Activated naive CD8-positive, alpha-beta T cell treated with anti-CD3 and anti-CD28 coated beads for 36 hours (primary cell): ENCODE measurements around the gene SIK2. TPM values are rescaled to one million over a fixed set of nuclear protein-coding genes. Genes with fewer than 3 reads are reported as not detected.

Experiments used
- DNase-seq: peaks from one replicate; pipeline ENCODE4 v3.0.0; 2021
- H3K27ac Mint-ChIP-seq: one replicate; pipeline ENCODE4 v1.8.0; 2022; ENCODE audit warnings: mild to moderate bottlenecking, moderate library complexity, mixed read lengths
- H3K27me3 Mint-ChIP-seq: one replicate; pipeline ENCODE4 v1.8.0; 2022; ENCODE audit warnings: mild to moderate bottlenecking, mixed read lengths
- H3K36me3 Mint-ChIP-seq: one replicate; pipeline ENCODE4 v1.8.0; 2021; ENCODE audit warnings: mild to moderate bottlenecking, mixed read lengths
- H3K4me1 Mint-ChIP-seq: one replicate; pipeline ENCODE4 v1.8.0; 2021; ENCODE audit warnings: mixed read lengths
- H3K4me3 Mint-ChIP-seq: one replicate; pipeline ENCODE4 v1.8.0; 2022; ENCODE audit warnings: mild to moderate bottlenecking, moderate library complexity, mixed read lengths
- H3K9me3 Mint-ChIP-seq: one replicate; pipeline ENCODE4 v1.8.0; 2022; ENCODE audit warnings: mixed read lengths
- total RNA-seq, 2 experiments: library from RNA; stranded (reverse); gene quantifications; one replicate each; pipeline ENCODE4 v1.2.3, GENCODE V29; 2021

The SIK2 gene
- 1 to 10 TPM; 5.2 to 8.2 TPM for total RNA-seq

DNA sequence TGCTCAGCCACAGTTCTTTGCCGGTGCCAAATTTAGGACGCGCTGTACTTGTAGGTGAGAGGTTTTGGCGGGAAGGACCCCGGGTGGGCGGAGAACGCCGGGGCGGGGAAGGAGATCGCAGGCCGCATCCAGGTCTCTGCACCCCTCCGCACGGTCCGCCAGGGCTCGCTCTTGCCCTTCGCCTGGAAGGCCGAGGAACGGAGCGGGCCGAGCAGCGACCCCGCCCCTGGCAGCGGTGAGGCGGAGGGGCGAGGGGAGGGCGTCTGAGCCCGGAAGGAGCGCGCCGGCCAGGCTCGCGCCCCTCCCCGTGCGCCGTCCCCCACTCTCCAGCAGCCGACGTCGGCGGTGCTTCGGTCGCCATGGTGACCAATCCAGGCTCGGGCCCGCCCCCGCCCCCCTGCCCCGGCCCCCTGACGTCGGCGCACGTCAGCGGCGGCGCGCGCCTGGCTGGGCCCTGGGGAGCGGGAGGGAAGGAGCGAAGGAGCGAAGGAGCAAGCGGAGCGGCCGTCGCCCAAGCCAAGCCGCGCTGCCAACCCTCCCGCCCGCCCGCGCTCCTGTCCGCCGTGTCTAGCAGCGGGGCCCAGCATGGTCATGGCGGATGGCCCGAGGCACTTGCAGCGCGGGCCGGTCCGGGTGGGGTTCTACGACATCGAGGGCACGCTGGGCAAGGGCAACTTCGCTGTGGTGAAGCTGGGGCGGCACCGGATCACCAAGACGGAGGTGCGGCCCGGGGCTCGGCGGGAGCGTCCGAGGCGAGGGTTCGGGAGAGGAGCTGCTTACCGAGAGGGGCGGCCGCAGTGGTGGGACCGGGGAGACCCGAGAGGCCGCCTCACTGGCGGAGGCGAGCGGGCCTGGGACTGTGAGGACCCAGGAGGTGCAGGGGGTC is at the start of gene SIK2:
SIK2 (plus strand) TSS at position 471 of the 886 bp plus-strand sequence; CDS start at position 586, 115 bp downstream.
- peaks cover 29% of the 10 kb centered on the region for H3K4me1 Mint-ChIP-seq
- H3K27ac Mint-ChIP-seq, result peak within 1 kb of the TSS; percentile 83
- H3K4me3 Mint-ChIP-seq, result peak within 1 kb of the TSS; percentile 87
- peaks cover 3% of the 10 kb centered on the region for H3K27me3 Mint-ChIP-seq
- peak; percentile 96 for DNase-seq
- H3K9me3 Mint-ChIP-seq, result no peaks in the 10 kb centered on the region
- no peaks in the 10 kb centered on the region for H3K36me3 Mint-ChIP-seq

DNA sequence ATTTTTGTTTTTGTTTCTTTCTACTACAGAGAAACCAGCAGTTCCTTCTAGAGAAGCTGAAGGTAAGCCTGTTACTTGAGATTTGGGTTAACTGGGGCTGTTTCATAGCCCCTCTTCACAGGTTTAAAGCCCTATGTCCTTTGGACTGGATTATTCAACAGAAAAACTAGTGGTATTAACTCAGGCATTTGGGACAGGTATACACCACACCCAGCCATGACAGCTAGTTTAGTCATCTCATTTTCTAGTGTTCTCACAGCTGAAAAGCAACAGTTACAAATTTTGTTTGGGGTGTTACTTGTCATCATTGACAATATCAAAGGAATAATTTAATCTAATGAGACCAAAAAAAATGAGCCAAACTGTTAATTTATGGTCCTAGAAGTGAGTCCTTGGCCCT is 47.7 kb upstream of the SIK2 start:
- Mint-ChIP-seq H3K4me3 (no peak overlapping the region), H3K4me1 (no peaks in the 10 kb centered on the region), H3K36me3 (peaks cover 43% of the 10 kb centered on the region), H3K27ac (no peak overlapping the region), H3K27me3 (no peaks in the 10 kb centered on the region), H3K9me3 (peaks cover 8% of the 10 kb centered on the region)
- DNase-seq, result no peak

DNA sequence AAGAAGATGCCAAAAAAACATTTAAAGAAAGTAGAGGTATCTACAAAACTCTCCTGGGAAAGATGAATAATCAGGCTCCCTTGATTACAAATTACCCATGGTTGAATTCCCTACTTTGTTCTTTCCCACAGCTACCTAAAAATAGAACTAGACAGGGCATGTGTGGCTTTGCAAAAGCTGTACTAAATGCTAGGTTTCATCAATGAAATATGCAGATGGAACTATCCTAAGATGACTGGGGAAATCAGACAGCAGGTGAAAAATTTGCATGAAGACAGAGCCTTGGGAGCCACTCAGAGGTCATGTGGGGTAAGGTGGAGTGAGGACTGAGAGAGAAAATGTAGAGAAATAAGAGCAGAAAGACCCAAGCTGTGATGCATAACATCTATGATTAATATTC is 47.0 kb upstream of the SIK2 start:
- Mint-ChIP-seq H3K9me3 (peaks cover 8% of the 10 kb centered on the region), H3K4me1 (no peaks in the 10 kb centered on the region), H3K27me3 (no peaks in the 10 kb centered on the region), H3K27ac (no peak overlapping the region), H3K4me3 (no peak overlapping the region), H3K36me3 (peaks cover 40% of the 10 kb centered on the region)
- no peak for DNase-seq

DNA sequence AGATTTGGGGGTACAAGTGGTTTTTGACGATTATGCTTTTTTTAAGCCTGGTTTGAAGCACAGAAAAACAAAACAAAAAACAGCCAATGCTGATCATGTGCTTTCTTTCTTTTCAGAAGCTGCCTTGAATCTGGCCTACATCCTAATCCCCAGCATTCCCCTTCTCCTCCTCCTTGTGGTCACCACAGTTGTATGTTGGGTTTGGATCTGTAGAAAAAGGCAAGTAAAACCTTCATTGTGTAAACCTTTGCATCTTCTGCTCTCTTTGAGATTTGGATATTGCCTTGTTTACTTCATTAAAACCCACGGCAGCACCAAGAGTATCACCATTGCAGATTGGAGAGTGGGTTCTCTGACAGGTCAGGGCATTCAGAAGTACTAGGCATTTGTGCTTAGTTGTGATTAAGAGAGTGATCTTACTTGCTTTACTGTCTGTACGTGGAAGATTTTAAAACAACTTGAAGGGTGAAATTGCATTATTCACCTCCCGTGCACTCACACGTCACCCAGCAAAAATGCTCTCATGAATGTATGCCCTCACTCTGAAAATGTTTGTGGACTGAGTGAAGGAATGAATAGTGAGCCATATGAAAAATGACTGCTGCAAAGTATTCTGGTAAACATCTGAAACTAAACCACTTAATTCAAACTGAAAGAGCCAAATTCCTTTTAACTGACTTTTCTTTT is 44.7 kb upstream of the SIK2 start:
- H3K27me3 Mint-ChIP-seq, result no peaks in the 10 kb centered on the region
- no peaks in the 10 kb centered on the region for H3K4me1 Mint-ChIP-seq
- H3K27ac Mint-ChIP-seq, result no peak overlapping the region
- H3K36me3 Mint-ChIP-seq, result peaks cover 34% of the 10 kb centered on the region
- H3K9me3 Mint-ChIP-seq, result peaks cover 8% of the 10 kb centered on the region
- no peak for DNase-seq
- H3K4me3 Mint-ChIP-seq, result no peak overlapping the region

DNA sequence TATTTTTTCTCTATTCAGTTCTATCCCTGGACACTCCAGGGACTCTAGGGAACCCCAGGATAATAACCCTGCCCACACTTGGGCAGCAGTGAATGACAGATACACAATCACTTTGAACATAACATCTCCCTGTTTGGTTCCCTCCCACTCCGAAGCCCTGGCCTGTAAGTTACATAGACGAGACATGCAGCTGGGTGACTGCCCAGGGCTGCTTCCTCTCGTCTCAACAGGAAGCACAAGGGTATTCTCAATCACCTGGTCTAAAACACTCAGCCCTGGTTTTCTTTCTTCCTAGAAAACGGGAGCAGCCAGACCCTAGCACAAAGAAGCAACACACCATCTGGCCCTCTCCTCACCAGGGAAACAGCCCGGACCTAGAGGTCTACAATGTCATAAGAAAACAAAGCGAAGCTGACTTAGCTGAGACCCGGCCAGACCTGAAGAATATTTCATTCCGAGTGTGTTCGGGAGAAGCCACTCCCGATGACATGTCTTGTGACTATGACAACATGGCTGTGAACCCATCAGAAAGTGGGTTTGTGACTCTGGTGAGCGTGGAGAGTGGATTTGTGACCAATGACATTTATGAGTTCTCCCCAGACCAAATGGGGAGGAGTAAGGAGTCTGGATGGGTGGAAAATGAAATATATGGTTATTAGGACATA is 42.3 kb upstream of the SIK2 start:
- DNase-seq, result no peak
- Mint-ChIP-seq H3K27me3 (no peaks in the 10 kb centered on the region), H3K4me3 (no peak overlapping the region), H3K9me3 (peaks cover 8% of the 10 kb centered on the region), H3K4me1 (no peaks in the 10 kb centered on the region), H3K36me3 (peaks cover 30% of the 10 kb centered on the region), H3K27ac (no peak overlapping the region)

DNA sequence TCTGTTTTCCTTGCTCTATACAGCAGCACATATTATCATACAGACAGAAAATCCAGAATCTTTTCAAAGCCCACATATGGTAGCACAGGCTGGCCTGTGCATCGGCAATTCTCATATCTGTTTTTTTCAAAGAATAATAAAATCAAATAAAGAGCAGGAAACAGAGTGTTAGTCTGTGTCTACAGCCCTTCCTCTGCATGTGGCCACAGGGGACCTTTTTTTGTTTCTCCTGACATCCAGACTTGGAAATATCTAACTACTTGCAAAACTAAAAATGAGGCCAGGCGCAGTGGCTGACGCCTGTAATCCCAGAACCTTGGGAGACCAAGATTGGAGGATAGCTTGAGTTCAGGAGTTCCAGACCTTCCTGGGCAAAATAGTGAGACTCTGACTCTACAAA is 41.4 kb upstream of the SIK2 start:
- H3K27ac Mint-ChIP-seq, result no peak overlapping the region
- H3K36me3 Mint-ChIP-seq, result peaks cover 22% of the 10 kb centered on the region
- H3K4me1 Mint-ChIP-seq, result no peaks in the 10 kb centered on the region
- peaks cover 3% of the 10 kb centered on the region for H3K9me3 Mint-ChIP-seq
- no peak for DNase-seq
- no peaks in the 10 kb centered on the region for H3K27me3 Mint-ChIP-seq
- no peak overlapping the region for H3K4me3 Mint-ChIP-seq

DNA sequence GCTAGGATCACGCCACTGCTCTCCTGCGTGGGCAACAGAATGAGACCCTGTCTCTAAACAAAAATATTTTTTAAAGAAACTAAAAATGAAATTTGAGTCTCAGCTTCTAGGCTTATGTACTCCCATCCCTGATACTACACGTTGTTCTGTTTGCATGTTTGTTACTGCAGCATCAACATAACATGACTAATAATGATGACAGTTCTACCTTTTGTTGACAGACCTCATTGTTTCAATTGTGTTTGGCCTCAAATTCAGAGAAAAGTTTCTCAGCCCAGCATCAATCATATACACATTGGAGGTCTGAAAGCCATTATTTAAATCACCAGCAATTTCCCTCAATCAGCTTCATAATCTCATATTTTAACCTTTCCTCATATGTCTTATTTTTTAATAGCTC is 40.9 kb upstream of the SIK2 start:
- H3K4me1 Mint-ChIP-seq, result peaks cover 3% of the 10 kb centered on the region
- H3K9me3 Mint-ChIP-seq, result no peaks in the 10 kb centered on the region
- H3K27ac Mint-ChIP-seq, result no peak overlapping the region
- peaks cover 18% of the 10 kb centered on the region for H3K36me3 Mint-ChIP-seq
- no peaks in the 10 kb centered on the region for H3K27me3 Mint-ChIP-seq
- DNase-seq, result no peak
- no peak overlapping the region for H3K4me3 Mint-ChIP-seq

DNA sequence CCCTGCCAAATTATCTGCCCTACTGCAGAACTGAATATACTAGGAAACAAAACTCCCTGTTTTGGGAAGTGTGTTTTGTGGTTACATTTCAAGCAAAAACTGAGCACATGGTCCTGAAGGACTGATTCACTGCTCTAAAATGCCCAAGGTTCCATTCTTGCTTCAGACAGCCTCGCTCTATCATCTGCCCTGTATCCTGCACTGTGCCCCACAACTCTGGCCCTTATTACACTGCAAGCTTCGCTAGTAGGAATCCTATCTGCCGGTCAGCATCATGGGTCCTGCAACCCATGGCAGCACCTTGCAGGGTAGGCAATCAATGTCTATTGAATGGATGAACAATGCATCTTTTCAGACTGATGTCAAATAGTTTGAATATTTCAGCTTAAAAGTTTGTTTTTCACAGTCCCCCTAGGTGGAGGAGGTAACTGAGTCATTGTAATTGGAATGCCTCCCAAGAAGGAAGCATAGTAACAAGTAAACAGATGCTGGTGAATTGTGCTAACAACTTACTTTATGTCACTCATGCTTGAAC is 40.4 kb upstream of the SIK2 start:
- Mint-ChIP-seq H3K4me1 (peaks cover 3% of the 10 kb centered on the region), H3K27ac (no peak overlapping the region), H3K9me3 (no peaks in the 10 kb centered on the region), H3K4me3 (no peak overlapping the region), H3K36me3 (peaks cover 13% of the 10 kb centered on the region), H3K27me3 (no peaks in the 10 kb centered on the region)
- DNase-seq, result no peak

DNA sequence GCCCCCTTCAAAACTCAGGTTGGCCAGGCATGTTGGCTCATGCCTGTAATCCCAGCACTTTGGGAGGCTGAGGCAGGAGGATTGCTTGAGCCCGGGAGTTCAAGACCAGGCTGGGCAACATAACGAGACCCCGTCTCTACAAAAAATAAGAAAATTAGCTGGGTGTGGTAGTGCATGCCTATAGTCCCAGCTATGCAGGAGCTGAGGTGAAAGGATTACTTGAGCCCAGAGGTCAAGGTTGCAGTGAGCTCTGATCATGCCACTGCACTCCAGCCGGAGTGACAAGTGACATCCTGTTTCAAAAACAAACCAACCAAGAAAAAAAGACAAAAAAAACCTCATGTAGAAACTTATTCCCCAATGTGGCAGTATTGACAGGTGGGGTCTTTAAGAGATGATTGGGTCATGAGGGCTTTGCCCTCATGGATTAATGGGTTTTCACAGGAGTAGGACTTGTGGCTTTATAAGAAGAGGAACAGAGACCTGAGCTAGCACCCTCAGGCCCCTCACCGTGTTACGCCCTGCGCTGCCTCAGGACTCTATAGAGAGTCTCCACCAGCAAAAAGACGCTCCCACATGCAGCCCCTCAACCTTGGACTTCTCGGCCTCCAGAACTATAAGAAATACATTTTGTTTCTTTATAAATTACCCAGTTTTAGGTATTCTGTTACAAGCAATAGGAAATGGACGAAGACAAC is 39.4 kb upstream of the SIK2 start:
- H3K36me3 Mint-ChIP-seq, result peaks cover 5% of the 10 kb centered on the region
- no peaks in the 10 kb centered on the region for H3K27me3 Mint-ChIP-seq
- no peak overlapping the region for H3K27ac Mint-ChIP-seq
- H3K4me3 Mint-ChIP-seq, result no peak overlapping the region
- peaks cover 3% of the 10 kb centered on the region for H3K4me1 Mint-ChIP-seq
- DNase-seq, result no peak
- H3K9me3 Mint-ChIP-seq, result no peaks in the 10 kb centered on the region

DNA sequence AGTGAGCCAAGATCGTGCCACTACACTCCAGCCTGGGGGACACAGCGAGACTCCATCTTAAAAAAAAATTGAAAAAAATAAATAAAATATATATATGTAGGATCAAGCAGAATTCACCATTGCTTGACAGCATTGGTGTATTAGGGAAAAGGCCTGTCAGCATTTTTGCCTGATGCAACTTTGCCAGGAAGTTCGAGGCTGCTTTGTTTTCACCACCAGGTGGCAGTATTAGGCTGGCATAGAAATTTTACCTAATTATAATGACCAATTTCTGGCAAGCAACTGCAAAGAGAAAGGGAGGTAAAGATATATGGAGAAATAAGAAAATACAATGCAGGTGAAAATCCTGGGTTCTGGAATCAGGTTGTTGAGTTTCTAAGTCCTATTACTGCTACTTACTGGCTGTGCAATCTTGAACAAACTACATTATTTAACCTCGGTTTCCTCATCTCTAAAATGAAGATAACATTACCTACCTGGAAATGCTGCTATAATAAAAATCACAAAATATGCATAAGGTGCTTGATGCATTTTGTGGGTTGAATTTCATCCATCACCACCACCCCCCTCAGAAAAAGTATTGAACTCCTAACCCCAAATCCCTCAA is 37.0 kb upstream of the SIK2 start:
- Mint-ChIP-seq H3K36me3 (peaks cover 5% of the 10 kb centered on the region), H3K27me3 (no peaks in the 10 kb centered on the region), H3K27ac (no peak overlapping the region), H3K4me3 (no peak overlapping the region), H3K9me3 (no peaks in the 10 kb centered on the region), H3K4me1 (peaks cover 3% of the 10 kb centered on the region)
- peak; percentile 42 for DNase-seq

DNA sequence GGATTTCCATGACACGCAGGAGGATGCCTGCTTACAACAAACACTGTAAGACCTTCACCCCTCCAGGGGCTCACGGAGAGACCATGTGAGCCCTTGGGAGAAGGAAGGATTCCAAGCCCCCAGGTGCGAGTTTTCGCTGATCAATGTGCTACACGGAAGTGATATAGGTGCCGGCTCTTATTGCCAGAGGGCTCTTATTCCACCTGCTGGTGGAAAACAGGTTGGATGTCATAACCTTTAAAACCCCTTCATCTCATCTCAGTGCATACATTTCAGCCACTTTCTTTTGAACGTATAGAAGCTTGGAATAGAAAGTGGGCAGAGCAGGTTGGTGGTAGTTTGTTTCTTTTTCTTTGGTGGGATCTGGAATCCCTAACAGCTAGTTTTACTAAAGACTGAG is 35.9 kb upstream of the SIK2 start:
- Mint-ChIP-seq H3K4me1 (peaks cover 3% of the 10 kb centered on the region), H3K27ac (no peak overlapping the region), H3K4me3 (no peak overlapping the region), H3K36me3 (peaks cover 5% of the 10 kb centered on the region), H3K27me3 (peaks cover 7% of the 10 kb centered on the region), H3K9me3 (no peaks in the 10 kb centered on the region)
- DNase-seq, result no peak

DNA sequence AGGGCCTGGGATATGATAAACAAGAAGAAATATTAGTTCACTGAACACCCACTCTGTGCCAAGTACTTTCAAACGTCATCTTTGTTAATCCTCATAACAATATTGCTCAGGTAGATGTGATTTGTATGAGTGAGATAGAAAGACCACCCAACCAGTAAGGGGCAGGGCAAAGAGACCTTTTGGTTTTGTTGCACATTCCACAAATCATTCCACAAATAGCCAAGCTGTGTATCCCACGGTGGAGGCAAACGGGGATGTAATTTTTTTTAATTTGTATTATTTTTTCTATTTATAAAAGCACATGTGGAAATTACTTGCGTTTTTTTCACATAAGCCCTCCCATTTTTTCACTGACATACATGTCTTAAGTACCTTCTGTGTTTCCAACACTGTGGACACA is 32.8 kb upstream of the SIK2 start:
- no peak for DNase-seq
- peaks cover 8% of the 10 kb centered on the region for H3K27me3 Mint-ChIP-seq
- H3K27ac Mint-ChIP-seq, result no peak overlapping the region
- no peaks in the 10 kb centered on the region for H3K36me3 Mint-ChIP-seq
- H3K9me3 Mint-ChIP-seq, result no peaks in the 10 kb centered on the region
- no peak overlapping the region for H3K4me3 Mint-ChIP-seq
- H3K4me1 Mint-ChIP-seq, result peaks cover 3% of the 10 kb centered on the region

DNA sequence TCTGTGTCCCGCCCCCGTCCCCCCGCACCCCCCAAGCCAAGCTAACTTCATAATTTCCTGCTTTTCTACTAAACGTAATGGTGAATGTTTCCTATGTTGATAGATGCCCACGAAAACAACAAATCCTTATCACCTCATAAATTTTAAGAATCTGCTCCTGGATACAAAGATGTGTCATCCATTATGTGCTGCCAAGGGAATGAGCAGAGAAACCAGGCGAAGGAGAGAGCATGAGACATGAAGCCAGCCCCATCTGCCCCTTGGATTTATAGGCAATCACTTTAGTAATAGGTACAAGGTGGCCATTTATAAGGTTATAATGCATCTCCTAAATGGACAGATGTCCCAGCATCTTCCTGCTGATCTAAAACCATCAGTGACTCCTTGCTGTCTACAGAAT is 31.5 kb upstream of the SIK2 start:
- peaks cover 6% of the 10 kb centered on the region for H3K4me1 Mint-ChIP-seq
- DNase-seq, result no peak
- no peaks in the 10 kb centered on the region for H3K36me3 Mint-ChIP-seq
- peaks cover 8% of the 10 kb centered on the region for H3K27me3 Mint-ChIP-seq
- no peak overlapping the region for H3K4me3 Mint-ChIP-seq
- H3K27ac Mint-ChIP-seq, result no peak overlapping the region
- no peaks in the 10 kb centered on the region for H3K9me3 Mint-ChIP-seq

DNA sequence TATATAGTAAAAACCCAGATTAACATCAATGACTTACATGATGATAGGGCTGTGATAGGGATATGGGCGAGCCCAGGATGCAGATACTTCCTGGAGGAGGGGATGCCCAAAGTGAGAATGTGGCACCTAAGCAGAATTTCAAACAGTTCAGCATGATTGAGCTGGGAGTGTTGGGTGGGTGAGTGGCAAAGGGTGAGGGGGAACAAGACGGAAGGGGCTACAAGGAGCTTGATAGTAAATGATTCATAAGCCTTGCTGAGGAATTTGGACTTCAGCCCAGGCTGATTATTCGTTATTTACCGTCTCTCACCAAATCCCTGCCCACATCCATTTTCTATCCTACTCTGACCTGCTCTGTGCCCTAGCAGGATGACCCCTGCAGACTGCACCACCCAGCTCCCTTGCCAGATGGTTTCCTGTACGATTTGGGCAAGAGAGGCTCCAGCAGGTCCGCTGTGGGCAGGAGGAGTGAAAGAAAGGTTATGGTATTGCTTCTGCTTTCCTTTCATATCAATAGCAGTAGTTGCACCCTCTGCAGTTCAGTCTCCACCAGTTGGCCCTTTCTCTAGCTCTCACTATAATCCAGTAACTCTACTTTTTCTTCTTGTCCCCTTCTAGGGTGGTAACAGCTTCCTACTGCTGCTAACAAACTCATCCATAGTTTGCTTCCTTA is 30.3 kb upstream of the SIK2 start:
- H3K9me3 Mint-ChIP-seq, result no peaks in the 10 kb centered on the region
- H3K4me3 Mint-ChIP-seq, result no peak overlapping the region
- no peaks in the 10 kb centered on the region for H3K36me3 Mint-ChIP-seq
- peaks cover 8% of the 10 kb centered on the region for H3K27me3 Mint-ChIP-seq
- DNase-seq, result no peak
- H3K27ac Mint-ChIP-seq, result no peak overlapping the region
- H3K4me1 Mint-ChIP-seq, result peaks cover 3% of the 10 kb centered on the region
